Muscle layer of colon (tissue), 2 donors: ENCODE data around the gene AHDC1.
"Not testable (repeated sequence)": the region's sequence is repeated elsewhere in the genome, so short reads cannot be mapped to it uniquely, and the experiment has no call there.

ENCODE experiments used
- H3K27ac ChIP-seq: one replicate; pipeline ENCODE4 v1.7.0; 2013; ENCODE audit warnings: low read depth, mild to moderate bottlenecking, low read length, moderate library complexity
- H3K27me3 ChIP-seq, 2 donors: one replicate each; pipeline ENCODE4 v1.7.0; 2013; ENCODE audit warnings: low read length in 2 of 2, mild to moderate bottlenecking in 2 of 2; ENCODE audit not compliant: insufficient read depth in 2 of 2, control insufficient read depth in 1 of 2
- H3K36me3 ChIP-seq: one replicate; pipeline ENCODE4 v1.7.0; 2013; ENCODE audit warnings: mild to moderate bottlenecking, low read length; ENCODE audit not compliant: insufficient read depth
- H3K4me1 ChIP-seq: one replicate; pipeline ENCODE4 v1.7.0; 2013; ENCODE audit warnings: mild to moderate bottlenecking, low read length; ENCODE audit not compliant: insufficient read depth
- H3K4me3 ChIP-seq, 2 donors: one replicate each; pipeline ENCODE4 v1.7.0; 2013; ENCODE audit warnings: low read length in 2 of 2, low read depth in 1 of 2, mild to moderate bottlenecking in 1 of 2, moderate library complexity in 1 of 2
- H3K9ac ChIP-seq: one replicate; pipeline ENCODE4 v1.7.0; 2013; ENCODE audit warnings: low read length
- H3K9me3 ChIP-seq: one replicate; pipeline ENCODE4 v1.7.0; 2013; ENCODE audit warnings: mild to moderate bottlenecking, low read length
- donor health status: abdominal sarcoma.
- donor health status: Adenocarcinoma of cecum.

AHDC1 gene

DNA sequence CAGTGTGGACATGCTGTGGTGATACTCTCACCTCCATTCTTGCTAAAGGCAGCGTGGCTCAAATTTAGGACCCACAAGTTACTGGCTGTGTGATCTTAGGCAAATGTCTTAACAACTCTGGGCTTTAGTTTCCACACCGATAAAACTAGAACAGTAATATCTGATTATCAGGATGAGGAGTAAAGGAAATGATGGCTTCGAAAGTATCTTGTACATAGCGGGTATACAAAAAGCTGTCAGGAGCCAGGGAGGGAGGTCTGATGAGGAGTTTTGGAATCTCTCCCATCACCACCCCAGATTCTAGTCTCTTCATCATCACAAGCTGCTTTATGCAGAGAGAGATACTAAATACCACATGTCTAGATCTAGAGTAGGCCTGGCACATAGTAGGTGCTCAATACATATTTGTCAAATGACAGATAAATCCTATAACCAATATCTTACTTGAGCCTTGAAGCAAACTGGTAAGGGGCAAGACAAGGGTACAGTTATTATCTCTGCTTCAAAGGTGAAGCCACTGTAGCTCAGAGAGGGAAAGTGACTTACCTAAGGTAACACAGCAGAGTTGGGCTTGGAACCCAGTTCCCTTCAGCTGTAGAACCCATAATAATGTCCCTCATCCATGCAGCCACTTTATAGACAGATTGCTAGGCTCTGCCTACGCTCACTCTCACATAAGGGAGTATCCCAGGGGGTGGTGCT lies 40.6 kb upstream of the AHDC1 start:
- no peaks in the 10 kb centered on the region for H3K9me3 ChIP-seq
- H3K27me3 ChIP-seq: no peaks in the 10 kb centered on the region
- no peaks in the 10 kb centered on the region for H3K36me3 ChIP-seq
- H3K4me1 ChIP-seq: peaks cover 5% of the 10 kb centered on the region
- H3K4me3 ChIP-seq: no peak overlapping the region
- H3K27ac ChIP-seq: no peak overlapping the region
- H3K9ac ChIP-seq: no peak overlapping the region

GRCh38 chr1:27643600-27644368 lies 39.8 kb upstream of the AHDC1 start:
- Histone ChIP-seq H3K9ac (no peak overlapping the region), H3K9me3 (no peaks in the 10 kb centered on the region)

DNA sequence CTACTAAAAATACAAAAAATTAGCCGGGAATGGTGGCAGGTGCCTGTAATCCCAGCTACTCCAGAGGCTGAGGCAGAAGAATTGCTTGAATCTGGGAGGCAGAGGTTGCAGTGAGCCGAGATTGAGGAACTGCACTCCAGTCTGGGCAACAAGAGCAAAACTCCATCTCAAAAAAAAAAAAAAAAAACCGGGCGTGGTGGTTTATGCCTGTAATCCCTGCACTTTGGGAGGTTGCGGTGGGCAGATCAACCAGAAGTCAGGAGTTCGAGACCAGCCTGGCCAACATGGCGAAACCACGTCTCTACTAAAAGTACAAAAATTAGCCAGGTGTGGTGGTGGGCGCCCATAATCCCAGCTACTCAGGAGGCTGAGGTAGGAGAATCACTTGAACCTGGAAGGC lies 36.6 kb upstream of the AHDC1 start:
- not testable (repeated sequence) for H3K4me1 ChIP-seq, H3K9ac ChIP-seq, H3K27ac ChIP-seq, H3K9me3 ChIP-seq, H3K4me3 ChIP-seq, H3K36me3 ChIP-seq, H3K27me3 ChIP-seq

More at GRCh38 chr1:27643600-27644368, 39.8 kb upstream of the AHDC1 start:
- Histone ChIP-seq H3K4me1 (peaks cover 3% of the 10 kb centered on the region), H3K4me3 (no peak overlapping the region), H3K27me3 (no peaks in the 10 kb centered on the region), H3K27ac (no peak overlapping the region), H3K36me3 (no peaks in the 10 kb centered on the region)

DNA sequence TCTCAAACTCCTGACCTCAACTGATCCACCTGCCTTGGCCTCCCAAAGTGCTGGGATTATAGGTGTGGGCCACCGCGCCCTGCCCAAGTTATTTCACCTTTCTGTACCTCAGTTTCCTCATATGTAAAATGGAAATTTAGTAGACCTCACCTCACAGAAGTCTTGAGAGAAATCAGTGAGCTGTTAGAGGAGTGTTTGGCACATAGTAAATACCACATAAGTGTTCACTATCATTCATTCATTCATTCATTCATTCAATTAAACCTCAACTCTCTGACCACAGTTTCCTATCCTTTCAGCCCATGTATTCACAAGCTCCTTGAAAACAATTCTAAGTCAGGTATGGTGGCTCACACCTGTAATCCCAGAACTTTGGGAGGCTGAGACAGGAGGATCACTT lies 34.9 kb upstream of the AHDC1 start:
- H3K4me1 ChIP-seq: peaks cover 7% of the 10 kb centered on the region
- H3K9me3 ChIP-seq: no peaks in the 10 kb centered on the region
- no peaks in the 10 kb centered on the region for H3K36me3 ChIP-seq
- peaks cover 5 to 11% of the 10 kb centered on the region in 2 donors for H3K27me3 ChIP-seq
- H3K4me3 ChIP-seq: no peak overlapping the region
- H3K9ac ChIP-seq: no peak overlapping the region
- no peak overlapping the region for H3K27ac ChIP-seq

- Histone ChIP-seq H3K36me3 (no peaks in the 10 kb centered on the region), H3K27me3 (peaks cover 10 to 16% of the 10 kb centered on the region in 2 donors), H3K27ac (no peak overlapping the region), H3K4me3 (no peak overlapping the region), H3K9me3 (no peaks in the 10 kb centered on the region), H3K4me1 (peaks cover 7% of the 10 kb centered on the region), H3K9ac (no peak overlapping the region)
These were observed 34.2 kb upstream of the AHDC1 start for GRCh38 chr1:27638047-27638734.

GRCh38 chr1:27635396-27636142 lies 31.6 kb upstream of the AHDC1 start:
- H3K9me3 ChIP-seq: no peaks in the 10 kb centered on the region
- no peaks in the 10 kb centered on the region for H3K36me3 ChIP-seq
- H3K4me3 ChIP-seq: no peak overlapping the region
- H3K4me1 ChIP-seq: peaks cover 7% of the 10 kb centered on the region
- no peak overlapping the region for H3K9ac ChIP-seq
- H3K27me3 ChIP-seq: peaks cover 13 to 16% of the 10 kb centered on the region in 2 donors
- H3K27ac ChIP-seq: no peak overlapping the region

DNA sequence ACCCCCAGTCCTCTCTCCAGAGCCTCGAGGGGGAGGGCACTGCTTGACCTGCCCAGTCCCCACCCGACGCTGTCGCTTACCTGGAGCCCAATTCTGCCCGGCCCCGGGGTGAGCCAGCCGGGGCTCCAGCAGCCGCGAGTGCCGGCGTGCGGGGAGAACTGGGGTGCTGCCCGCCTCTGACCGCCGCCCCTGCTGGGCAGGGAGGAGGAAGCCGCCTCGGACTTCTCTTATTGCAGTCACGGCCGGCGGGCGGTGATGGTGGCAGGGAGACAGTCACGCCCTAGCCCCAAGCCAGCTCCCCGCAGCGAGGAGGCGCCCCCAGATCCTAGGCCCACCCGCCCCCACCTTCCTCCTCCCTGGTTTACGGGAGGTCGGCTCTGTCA lies 31.0 kb upstream of the AHDC1 start, which contains the start of gene FGR:
TSS of gene FGR (minus strand) at position 201 of the 383 bp plus-strand sequence. CDS start 11,269 bp downstream, outside the sequence.
- Histone ChIP-seq H3K4me1 (peaks cover 7% of the 10 kb centered on the region), H3K9ac (no peak within 1 kb of the TSS), H3K9me3 (no peaks in the 10 kb centered on the region), H3K27me3 (peaks cover 13 to 16% of the 10 kb centered on the region in 2 donors), H3K27ac (peak within 1 kb of the TSS; percentile 22), H3K4me3 (peak within 1 kb of the TSS; percentile 21 to 53), H3K36me3 (no peaks in the 10 kb centered on the region)

DNA sequence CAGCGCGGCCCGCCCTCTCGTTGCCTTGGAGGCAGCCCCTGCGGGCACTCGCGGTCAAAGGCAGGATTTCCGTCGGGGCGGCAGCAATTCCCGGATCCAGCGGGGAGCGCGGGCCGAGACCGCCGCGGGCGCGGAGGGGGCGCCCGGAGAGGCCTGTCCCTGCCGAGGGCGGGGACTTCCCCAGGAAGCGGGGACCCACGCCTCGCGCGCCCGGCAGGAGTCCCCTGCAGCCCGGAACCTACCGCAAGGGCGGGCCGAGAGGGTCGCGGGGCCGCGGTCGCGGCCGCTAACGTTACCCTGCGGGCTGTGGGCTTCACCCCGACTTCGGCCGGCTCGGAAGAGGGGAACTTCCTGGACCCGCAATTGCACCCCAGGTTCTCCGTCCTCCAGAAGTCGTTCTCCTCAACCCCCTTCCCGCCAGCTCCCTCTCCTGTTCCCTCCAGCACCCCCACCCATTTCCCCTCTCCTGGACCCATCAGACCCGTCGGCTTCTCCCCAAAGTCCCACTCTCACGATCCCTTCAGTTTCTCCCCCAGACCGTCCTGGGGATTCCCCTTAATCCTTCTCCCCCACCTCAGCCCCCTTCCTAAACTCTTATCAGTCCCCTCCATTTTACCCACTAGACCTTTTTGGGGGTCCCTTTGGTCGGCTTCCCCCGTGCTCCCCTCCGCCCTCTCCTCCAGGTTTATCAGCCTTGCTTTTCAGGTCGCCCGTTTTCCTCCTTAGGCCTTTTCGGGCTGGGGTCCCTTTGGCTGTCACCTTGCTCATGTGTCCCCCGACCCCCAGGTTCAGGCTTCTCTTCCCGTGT lies 30.4 kb upstream of the AHDC1 start:
- H3K4me1 ChIP-seq: peaks cover 7% of the 10 kb centered on the region
- H3K9ac ChIP-seq: no peak overlapping the region
- H3K9me3 ChIP-seq: no peaks in the 10 kb centered on the region

DNA sequence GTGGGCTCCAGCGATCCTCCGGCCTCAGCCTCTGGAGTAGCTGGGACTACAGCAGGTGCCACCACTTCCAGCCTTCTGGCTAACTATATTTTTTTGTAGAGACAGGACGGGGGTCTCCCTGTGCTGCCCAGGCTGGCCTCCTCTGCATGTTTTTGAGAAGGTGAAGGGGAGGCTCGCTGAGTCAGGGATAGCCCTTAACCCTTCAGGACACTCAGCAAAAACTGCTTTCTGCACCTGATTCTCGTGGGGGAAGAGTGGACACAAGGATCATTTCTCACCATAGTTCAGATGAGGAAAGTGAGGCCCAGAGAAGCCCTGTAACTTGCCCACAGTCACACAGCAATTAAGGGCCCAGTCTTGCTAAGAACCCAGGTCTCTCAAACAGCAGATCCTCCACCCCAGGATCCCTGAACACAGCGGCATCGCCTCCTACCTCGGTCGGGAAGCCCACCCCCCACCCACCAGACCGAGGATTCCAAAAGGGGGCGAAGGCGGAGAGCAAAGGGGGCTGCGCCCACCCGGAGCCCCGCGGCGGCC lies 29.8 kb upstream of the AHDC1 start:
- Histone ChIP-seq H3K27ac (peak overlapping the region; percentile 7), H3K4me1 (peaks cover 7% of the 10 kb centered on the region), H3K4me3 (peak overlapping the region; percentile 21 to 53)

More for the DNA sequence above, 30.4 kb upstream of the AHDC1 start:
- Histone ChIP-seq H3K4me3 (peak overlapping the region; percentile 21 to 53), H3K27ac (peak overlapping the region; percentile 22), H3K27me3 (peaks cover 13 to 16% of the 10 kb centered on the region in 2 donors), H3K36me3 (no peaks in the 10 kb centered on the region)

DNA sequence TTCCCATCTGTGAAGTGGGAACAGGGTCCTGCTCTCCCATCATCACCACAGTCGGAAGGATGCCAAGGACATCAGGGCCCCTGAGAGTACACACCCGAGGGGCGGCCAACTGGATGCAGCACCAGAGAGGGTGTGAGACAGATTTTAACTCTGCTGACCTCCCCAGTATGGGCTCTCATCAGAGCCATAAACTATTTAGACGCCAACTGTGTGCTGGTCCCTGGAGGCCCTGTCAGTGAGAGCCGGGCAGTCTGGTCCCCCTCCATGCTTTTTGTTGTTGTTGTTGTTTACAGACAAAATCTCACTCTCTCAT lies 29.3 kb upstream of the AHDC1 start:
- H3K9me3 ChIP-seq: no peaks in the 10 kb centered on the region
- H3K36me3 ChIP-seq: no peaks in the 10 kb centered on the region
- H3K4me3 ChIP-seq: no peak overlapping the region
- H3K27ac ChIP-seq: peak overlapping the region; percentile 7
- H3K9ac ChIP-seq: no peak overlapping the region
- peaks cover 13 to 16% of the 10 kb centered on the region in 2 donors for H3K27me3 ChIP-seq
- peaks cover 7% of the 10 kb centered on the region for H3K4me1 ChIP-seq

More for the DNA sequence above, 29.8 kb upstream of the AHDC1 start:
- no peak overlapping the region for H3K9ac ChIP-seq
- no peaks in the 10 kb centered on the region for H3K36me3 ChIP-seq
- H3K9me3 ChIP-seq: no peaks in the 10 kb centered on the region
- peaks cover 13 to 16% of the 10 kb centered on the region in 2 donors for H3K27me3 ChIP-seq
